B cell (primary cell): ENCODE measurements around the gene GTF3C5.

Source experiments
- EZH2 ChIP-seq: IDR thresholded peaks from 2 replicates; pipeline ENCODE4 v1.6.1; 2012; ENCODE audit warnings: borderline replicate concordance, low read depth, mild to moderate bottlenecking, moderate library complexity, low read length; ENCODE audit not compliant: insufficient read depth, poor library complexity, severe bottlenecking
- TF ChIP-seq, protein P1 (sequence below): fragments of 200-600 bp; IDR thresholded peaks from one replicate; pipeline ENCODE4 v1.8.0; 2022; ENCODE audit warnings: antibody characterized with exemption, mild to moderate bottlenecking

- no peak for TF ChIP-seq EZH2
- TF ChIP-seq, protein P1, sequence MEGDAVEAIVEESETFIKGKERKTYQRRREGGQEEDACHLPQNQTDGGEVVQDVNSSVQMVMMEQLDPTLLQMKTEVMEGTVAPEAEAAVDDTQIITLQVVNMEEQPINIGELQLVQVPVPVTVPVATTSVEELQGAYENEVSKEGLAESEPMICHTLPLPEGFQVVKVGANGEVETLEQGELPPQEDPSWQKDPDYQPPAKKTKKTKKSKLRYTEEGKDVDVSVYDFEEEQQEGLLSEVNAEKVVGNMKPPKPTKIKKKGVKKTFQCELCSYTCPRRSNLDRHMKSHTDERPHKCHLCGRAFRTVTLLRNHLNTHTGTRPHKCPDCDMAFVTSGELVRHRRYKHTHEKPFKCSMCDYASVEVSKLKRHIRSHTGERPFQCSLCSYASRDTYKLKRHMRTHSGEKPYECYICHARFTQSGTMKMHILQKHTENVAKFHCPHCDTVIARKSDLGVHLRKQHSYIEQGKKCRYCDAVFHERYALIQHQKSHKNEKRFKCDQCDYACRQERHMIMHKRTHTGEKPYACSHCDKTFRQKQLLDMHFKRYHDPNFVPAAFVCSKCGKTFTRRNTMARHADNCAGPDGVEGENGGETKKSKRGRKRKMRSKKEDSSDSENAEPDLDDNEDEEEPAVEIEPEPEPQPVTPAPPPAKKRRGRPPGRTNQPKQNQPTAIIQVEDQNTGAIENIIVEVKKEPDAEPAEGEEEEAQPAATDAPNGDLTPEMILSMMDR, result no peak
Measured at GRCh38 chr9:133074111-133074651, 43.4 kb downstream of the GTF3C5 start.
